H1 (cell line): ENCODE measurements around the gene NCAPD3. TPM values are rescaled to one million over a fixed set of nuclear protein-coding genes. Genes with fewer than 3 reads are reported as not detected.

Experiments
- CTCF ChIA-PET: fragments of 300-600 bp; sonication (Branson Sonifier 250); formaldehyde crosslinking; loops from one replicate; lab custom pipeline; 2021; ENCODE audit not compliant: partially characterized antibody; lab: Charles Lee
- POLR2A ChIA-PET: fragments of 300-600 bp; sonication (Branson Sonifier 250); formaldehyde crosslinking; loops from one replicate; lab custom pipeline; 2021; ENCODE audit warnings: inconsistent platforms; ENCODE audit not compliant: partially characterized antibody; lab: Charles Lee
- DNase-seq, 2 experiments: peaks; one replicate each; pipeline versions ENCODE4 v3.0.0 to v3.0.0-alpha.2; 2010 to 2022; ENCODE audit warnings: low spot score in 2 of 2, low read depth in 1 of 2, mixed read lengths in 1 of 2
- FAIRE-seq: peaks from 2 replicates; lab custom pipeline; 2011; peaks lifted over from hg19 to GRCh38; lab: Jason Lieb, UNC
- H2AFZ ChIP-seq: 2 replicates; pipeline ENCODE4 v1.8.1; 2012; ENCODE audit warnings: low read length, inconsistent platforms
- H2AK5ac ChIP-seq: 2 replicates; pipeline ENCODE4 v1.6.1; 2013; ENCODE audit warnings: low read depth, low read length
- H2BK120ac ChIP-seq: replicated peaks from 2 replicates; pipeline ENCODE3; 2013; ENCODE audit warnings: low read depth, low read length, inconsistent platforms
- H2BK12ac ChIP-seq: 2 replicates; pipeline ENCODE4 v1.6.1; 2013; ENCODE audit warnings: low read depth, low read length
- H2BK15ac ChIP-seq: 2 replicates; pipeline ENCODE4 v1.6.1; 2013; ENCODE audit warnings: low read length
- H2BK20ac ChIP-seq: 2 replicates; pipeline ENCODE4 v1.6.1; 2013; ENCODE audit warnings: low read length
- H2BK5ac ChIP-seq: 2 replicates; pipeline ENCODE4 v1.6.1; 2013; ENCODE audit warnings: low read depth, low read length
- H3K14ac ChIP-seq: 2 replicates; pipeline ENCODE4 v1.6.1; 2013; ENCODE audit warnings: inconsistent platforms; ENCODE audit not compliant: insufficient read length
- H3K18ac ChIP-seq: 2 replicates; pipeline ENCODE4 v1.6.1; 2013; ENCODE audit warnings: low read length; ENCODE audit errors: extremely low read depth
- H3K23ac ChIP-seq: 2 replicates; pipeline ENCODE4 v1.6.1; 2013; ENCODE audit warnings: inconsistent platforms; ENCODE audit not compliant: insufficient read length
- H3K23me2 ChIP-seq: 2 replicates; pipeline ENCODE4 v1.6.1; 2013; ENCODE audit warnings: low read depth, low read length
- H3K27ac ChIP-seq: 2 replicates; pipeline ENCODE4 v1.6.1; 2011; ENCODE audit warnings: low read depth, low read length, inconsistent platforms
- H3K27me3 ChIP-seq, 4 experiments: replicated peaks in 1 of 4; 1 replicate in 1 of 4; 2 replicates in 3 of 4; pipeline versions ENCODE4 v1.6.1 to v1.8.1; 2011 to 2013; ENCODE audit warnings: low read length in 3 of 4, mild to moderate bottlenecking in 3 of 4, inconsistent platforms in 2 of 4, mixed read lengths in 2 of 4, moderate library complexity in 1 of 4; ENCODE audit not compliant: control insufficient read depth in 3 of 4, insufficient read depth in 3 of 4; ENCODE audit errors: extremely low read depth in 1 of 4
- H3K36me3 ChIP-seq, 4 experiments: 2 replicates each; pipeline versions ENCODE4 v1.6.1 to v1.8.1; 2011 to 2013; ENCODE audit warnings: mild to moderate bottlenecking in 4 of 4, low read length in 3 of 4, moderate library complexity in 2 of 4, control low read depth in 1 of 4, inconsistent platforms in 1 of 4; ENCODE audit not compliant: insufficient read depth in 4 of 4, control insufficient read depth in 2 of 4
- H3K4ac ChIP-seq: replicated peaks from 2 replicates; pipeline ENCODE3; 2013; ENCODE audit warnings: low read length, low read depth, mixed read lengths, inconsistent platforms; ENCODE audit not compliant: insufficient read length
- H3K4me1 ChIP-seq, 4 experiments: replicated peaks in 1 of 4; 1 replicate in 1 of 4; 2 replicates in 3 of 4; pipeline versions ENCODE4 v1.6.1 to v1.8.1; 2011 to 2013; ENCODE audit warnings: low read length in 3 of 4, inconsistent platforms in 2 of 4, mixed read lengths in 1 of 4; ENCODE audit not compliant: insufficient read depth in 4 of 4, control insufficient read depth in 3 of 4
- H3K4me2 ChIP-seq, 2 experiments: 2 replicates each; pipeline versions ENCODE4 v1.6.1 to v1.8.1; 2011 to 2013; ENCODE audit warnings: low read depth in 2 of 2, low read length in 2 of 2, control low read depth in 1 of 2, inconsistent platforms in 1 of 2, mild to moderate bottlenecking in 1 of 2; ENCODE audit not compliant: insufficient read depth in 1 of 2
- H3K4me3 ChIP-seq, 4 experiments: fragments of 200-600, 300-600 bp in 1 of 4; sonication (generic), shearing (Covaris generic), sonication (Bioruptor Twin) in 1 of 4; 2 replicates each; pipeline versions ENCODE4 v1.5.1 to v1.8.1; 2011 to 2016; ENCODE audit warnings: low read length in 4 of 4, low read depth in 3 of 4, control low read depth in 2 of 4, inconsistent platforms in 2 of 4, mild to moderate bottlenecking in 2 of 4, mixed read lengths in 1 of 4, moderate library complexity in 1 of 4; ENCODE audit not compliant: insufficient read depth in 2 of 4; ENCODE audit errors: extremely low read depth in 1 of 4
- H3K56ac ChIP-seq: replicated peaks from 2 replicates; pipeline ENCODE3; 2013; ENCODE audit warnings: low read depth, mild to moderate bottlenecking, mixed read lengths, low read length, inconsistent platforms; ENCODE audit not compliant: insufficient read length
- H3K79me1 ChIP-seq: 2 replicates; pipeline ENCODE4 v1.6.1; 2013; ENCODE audit warnings: low read depth, low read length, control low read depth
- H3K79me2 ChIP-seq, 2 experiments: 2 replicates each; pipeline versions ENCODE4 v1.6.1 to v1.8.1; 2012 to 2013; ENCODE audit warnings: low read length in 2 of 2, mild to moderate bottlenecking in 2 of 2, inconsistent platforms in 1 of 2; ENCODE audit not compliant: insufficient read depth in 2 of 2, control insufficient read depth in 1 of 2
- H3K9ac ChIP-seq, 4 experiments: replicated peaks in 1 of 4; 1 replicate in 1 of 4; 2 replicates in 3 of 4; pipeline versions ENCODE4 v1.6.1 to v1.8.1; 2011 to 2013; ENCODE audit warnings: low read depth in 3 of 4, low read length in 3 of 4, control low read depth in 2 of 4, mild to moderate bottlenecking in 2 of 4, moderate library complexity in 2 of 4, inconsistent platforms in 1 of 4; ENCODE audit errors: extremely low read depth in 1 of 4
- H3K9me3 ChIP-seq, 2 experiments: 2 replicates each; pipeline versions ENCODE4 v1.6.1 to v1.8.1; 2012 to 2013; ENCODE audit warnings: mild to moderate bottlenecking in 2 of 2, moderate library complexity in 2 of 2, control low read depth in 1 of 2, inconsistent platforms in 1 of 2, low read depth in 1 of 2, low read length in 1 of 2, mixed read lengths in 1 of 2; ENCODE audit not compliant: insufficient read depth in 2 of 2
- H4K20me1 ChIP-seq, 2 experiments: replicated peaks in 1 of 2; 2 replicates each; pipeline versions ENCODE3 to v1.8.1; 2011 to 2013; ENCODE audit warnings: inconsistent platforms in 2 of 2, low read length in 2 of 2, mild to moderate bottlenecking in 1 of 2; ENCODE audit not compliant: insufficient read depth in 2 of 2, control insufficient read depth in 1 of 2
- H4K5ac ChIP-seq: 2 replicates; pipeline ENCODE4 v1.6.1; 2013; ENCODE audit warnings: low read length, low read depth, mixed read lengths, inconsistent platforms; ENCODE audit not compliant: insufficient read length
- H4K8ac ChIP-seq: 2 replicates; pipeline ENCODE4 v1.8.0; 2013; ENCODE audit warnings: mild to moderate bottlenecking, moderate library complexity, low read length, inconsistent platforms; ENCODE audit not compliant: insufficient read depth; ENCODE audit errors: extremely low read depth
- H4K91ac ChIP-seq: replicated peaks from 2 replicates; pipeline ENCODE3; 2013; ENCODE audit warnings: low read length, mixed read lengths, inconsistent platforms; ENCODE audit not compliant: insufficient read length
- ZNF274 ChIP-seq: IDR thresholded peaks from 2 replicates; pipeline ENCODE4 v1.7.0; 2012; ENCODE audit warnings: low read length, borderline replicate concordance; ENCODE audit errors: extremely low read depth
- polyA plus RNA-seq, 7 experiments: library from polyadenylated mRNA; depleted of rRNA in 3 of 7; stranded (reverse) in 5 of 7; unstranded in 2 of 7; fragments of >200 nt in 5 of 7; fragments of 200-250 nt in 2 of 7; gene quantifications; 1 replicate in 5 of 7; 2 replicates in 1 of 7; 4 replicates in 1 of 7; pipeline versions ENCODE4 v1.2.1 to v1.2.3, GENCODE V29; 2011 to 2013; ENCODE audit warnings: missing spikeins in 2 of 7, mixed read lengths in 2 of 7
- total RNA-seq: library from RNA; stranded (reverse); fragmentation: NEBNext Ultra II Directional; extraction: Animal tissue kit (Norgen Biotek cat#: 25700); gene quantifications from 2 replicates; pipeline ENCODE4 v1.2.1, GENCODE V29; 2021

NCAPD3 gene
- total and polyA plus RNA-seq, 2 of the 8 experiments (the other 6 are each of a cell fraction or from before 2014, with no cell fraction given), result 26.5 to 55.2 TPM

- FAIRE-seq, result no peak
- CTCF ChIA-PET, result interaction anchor here (1.8 kb wide), 1 partner anchor 82 kb away, joined by 4 read pairs; no protein-coding TSS in a partner anchor
- no peak overlapping the region for H2BK120ac ChIP-seq
Measured at GRCh38 chr11:134132808-134133207, 91.0 kb downstream of the NCAPD3 start.

More at GRCh38 chr11:134132808-134133207, 91.0 kb downstream of the NCAPD3 start:
- H2BK5ac ChIP-seq, result no peak overlapping the region
- no peaks in the 10 kb centered on the region for H3K79me2 ChIP-seq
- no peaks in the 10 kb centered on the region for H3K27me3 ChIP-seq
- POLR2A ChIA-PET, result no interaction called here
- no peaks in the 10 kb centered on the region for H4K20me1 ChIP-seq
- H2BK15ac ChIP-seq, result no peak overlapping the region
- H3K23me2 ChIP-seq, result no peaks in the 10 kb centered on the region
- H2BK12ac ChIP-seq, result no peak overlapping the region
- H3K4ac ChIP-seq, result no peak overlapping the region
- H2BK20ac ChIP-seq, result no peak overlapping the region
- no peak for DNase-seq
- H3K18ac ChIP-seq, result no peak overlapping the region
- H3K79me1 ChIP-seq, result no peaks in the 10 kb centered on the region
- H3K23ac ChIP-seq, result no peak overlapping the region
- H4K5ac ChIP-seq, result no peak overlapping the region
- no peak overlapping the region for H3K4me2 ChIP-seq
- H3K14ac ChIP-seq, result no peak overlapping the region
- H3K27ac ChIP-seq, result no peak overlapping the region
- H3K4me3 ChIP-seq, result no peak overlapping the region
- H3K9ac ChIP-seq, result no peak overlapping the region
- TF ChIP-seq ZNF274, result no peak
- no peaks in the 10 kb centered on the region for H3K4me1 ChIP-seq
- H4K8ac ChIP-seq, result no peak overlapping the region
- peaks cover 5 to 6% of the 10 kb centered on the region in 2 experiments; a peak in 3 of 4 replicates for H3K9me3 ChIP-seq
- no peaks in the 10 kb centered on the region; a peak in 1 of 8 replicates for H3K36me3 ChIP-seq
- no peak overlapping the region for H4K91ac ChIP-seq
- H2AK5ac ChIP-seq, result no peak overlapping the region
- H3K56ac ChIP-seq, result no peak overlapping the region
- H2AFZ ChIP-seq, result no peak overlapping the region
